Esophagus muscularis mucosa (tissue), 4 donors: ENCODE measurements around the gene TNFRSF21.

Experiments used
- CTCF ChIP-seq, 3 experiments: fragments of 200-600 bp in 2 of 3; fragments of 450-650 bp in 1 of 3; sonication (generic) in 2 of 3; IDR thresholded peaks; one replicate each; pipeline ENCODE4 v1.5.1; 2017 to 2019; ENCODE audit warnings: antibody characterized with exemption in 3 of 3, mild to moderate bottlenecking in 2 of 3, moderate library complexity in 1 of 3
- EP300 ChIP-seq: sonication (generic); formaldehyde crosslinking; IDR thresholded peaks from one replicate; pipeline ENCODE4 v1.6.1; 2017; ENCODE audit warnings: antibody characterized with exemption
- POLR2A ChIP-seq: fragments of 450-650 bp; IDR thresholded peaks from one replicate; pipeline ENCODE4 v1.6.1; 2017; ENCODE audit warnings: antibody characterized with exemption, moderate library complexity, mild to moderate bottlenecking, low read depth

- TF ChIP-seq CTCF (IDR thresholded peaks at IDR 0.05) = no peak
- TF ChIP-seq POLR2A = no peak
- TF ChIP-seq EP300 = no peak
Measured at GRCh38 chr6:47277702-47278101, 32.0 kb downstream of the TNFRSF21 start.
